MCF 10A (cell line): Measurements from ENCODE around the gene HSD3B7. TPM values are rescaled to one million over a fixed set of nuclear protein-coding genes. Genes with fewer than 3 reads are reported as not detected.

ENCODE experiments used
- BruUV-seq: library from RNA; stranded (reverse); fragments of 400-500 nt; replicated peaks from 2 replicates; lab custom pipeline; 2021; lab: Mats Ljungman, UMichigan
- CTCF ChIA-PET: fragments of 300-600 bp; sonication (Branson Sonifier 250); formaldehyde crosslinking; extraction: SDS; loops from one replicate; lab custom pipeline; 2021; ENCODE audit warnings: antibody characterized with exemption, inconsistent platforms; lab: Yijun Ruan, JAX
- POLR2A ChIA-PET: fragments of 300-600, 350-650 bp; sonication (Branson Sonifier 250); formaldehyde crosslinking; extraction: SDS; loops from one replicate; lab custom pipeline; 2020; ENCODE audit warnings: antibody characterized with exemption, inconsistent platforms; lab: Yijun Ruan, JAX
- DNase-seq: peaks from one replicate; pipeline ENCODE4 v3.0.0-alpha.2; 2018; ENCODE audit not compliant: unreplicated experiment
- H3K27ac Mint-ChIP-seq: one replicate; pipeline ENCODE4 v1.8.0; 2022; ENCODE audit warnings: mild to moderate bottlenecking, low read depth, mixed read lengths; ENCODE audit not compliant: unreplicated experiment
- H3K27me3 Mint-ChIP-seq: one replicate; pipeline ENCODE4 v1.8.0; 2022; ENCODE audit warnings: mixed read lengths; ENCODE audit not compliant: insufficient read depth, unreplicated experiment
- H3K36me3 Mint-ChIP-seq: one replicate; pipeline ENCODE4 v1.8.0; 2022; ENCODE audit warnings: mild to moderate bottlenecking, moderate library complexity, mixed read lengths; ENCODE audit not compliant: insufficient read depth, unreplicated experiment
- H3K4me1 Mint-ChIP-seq: one replicate; pipeline ENCODE4 v1.8.0; 2022; ENCODE audit warnings: mixed read lengths; ENCODE audit not compliant: insufficient read depth, unreplicated experiment
- H3K4me3 Mint-ChIP-seq: one replicate; pipeline ENCODE4 v1.8.0; 2022; ENCODE audit warnings: mild to moderate bottlenecking, moderate library complexity, mixed read lengths; ENCODE audit not compliant: unreplicated experiment
- H3K9me3 Mint-ChIP-seq: one replicate; pipeline ENCODE4 v1.8.0; 2022; ENCODE audit warnings: mixed read lengths; ENCODE audit not compliant: unreplicated experiment
- intact Hi-C: fragments of 100-400 bp; cut with micrococcal nuclease; formaldehyde crosslinking; loops from 2 replicates; pipeline ENCODE4 v1.14.1; 2022
- total RNA-seq: library from RNA; stranded (reverse); gene quantifications from 2 replicates; pipeline ENCODE4 v1.2.3, GENCODE V29; 2022
- TF ChIP-seq, protein P1 (sequence below): fragments of 200-600 bp; IDR thresholded peaks from one replicate; pipeline ENCODE4 v1.8.0; 2022; ENCODE audit warnings: antibody characterized with exemption, mild to moderate bottlenecking; ENCODE audit not compliant: unreplicated experiment

HSD3B7 gene
- total RNA-seq, 1 experiment from 2014 or later = 5.0 TPM

DNA sequence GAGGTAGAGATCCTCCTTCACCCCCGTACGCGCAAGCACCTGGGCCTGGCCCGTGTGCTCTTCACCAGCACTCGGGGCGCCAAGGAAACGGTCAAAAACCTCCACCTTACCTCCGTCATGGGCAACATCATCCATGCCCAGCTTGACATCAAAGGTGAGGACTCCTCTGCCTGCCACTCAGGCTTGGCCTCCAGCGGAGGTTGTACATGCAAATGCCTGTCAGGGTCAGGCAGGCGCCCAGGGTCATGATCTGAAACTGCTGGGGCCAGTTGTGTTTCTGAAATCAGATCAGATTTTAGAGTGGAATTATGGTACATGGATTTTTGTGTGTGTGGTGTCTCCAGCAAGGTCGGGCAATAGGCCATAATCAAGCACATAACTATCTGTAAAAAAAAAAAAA lies 23.6 kb upstream of the HSD3B7 start:
- H3K27ac Mint-ChIP-seq = no peak overlapping the region
- no TSS peak for BruUV-seq
- H3K9me3 Mint-ChIP-seq = no peaks in the 10 kb centered on the region
- DNase-seq = no peak
- TF ChIP-seq, protein P1, sequence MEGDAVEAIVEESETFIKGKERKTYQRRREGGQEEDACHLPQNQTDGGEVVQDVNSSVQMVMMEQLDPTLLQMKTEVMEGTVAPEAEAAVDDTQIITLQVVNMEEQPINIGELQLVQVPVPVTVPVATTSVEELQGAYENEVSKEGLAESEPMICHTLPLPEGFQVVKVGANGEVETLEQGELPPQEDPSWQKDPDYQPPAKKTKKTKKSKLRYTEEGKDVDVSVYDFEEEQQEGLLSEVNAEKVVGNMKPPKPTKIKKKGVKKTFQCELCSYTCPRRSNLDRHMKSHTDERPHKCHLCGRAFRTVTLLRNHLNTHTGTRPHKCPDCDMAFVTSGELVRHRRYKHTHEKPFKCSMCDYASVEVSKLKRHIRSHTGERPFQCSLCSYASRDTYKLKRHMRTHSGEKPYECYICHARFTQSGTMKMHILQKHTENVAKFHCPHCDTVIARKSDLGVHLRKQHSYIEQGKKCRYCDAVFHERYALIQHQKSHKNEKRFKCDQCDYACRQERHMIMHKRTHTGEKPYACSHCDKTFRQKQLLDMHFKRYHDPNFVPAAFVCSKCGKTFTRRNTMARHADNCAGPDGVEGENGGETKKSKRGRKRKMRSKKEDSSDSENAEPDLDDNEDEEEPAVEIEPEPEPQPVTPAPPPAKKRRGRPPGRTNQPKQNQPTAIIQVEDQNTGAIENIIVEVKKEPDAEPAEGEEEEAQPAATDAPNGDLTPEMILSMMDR = no peak
- peaks cover 90% of the 10 kb centered on the region for H3K36me3 Mint-ChIP-seq
- no peak overlapping the region for H3K4me3 Mint-ChIP-seq
- ChIA-PET POLR2A (interaction anchor here (0.6 kb wide), 1 partner anchor 250 kb away, joined by 3 read pairs; no protein-coding TSS in a partner anchor), CTCF (no interaction called here)
- intact Hi-C loops = no loop called here
- no peaks in the 10 kb centered on the region for H3K27me3 Mint-ChIP-seq
- H3K4me1 Mint-ChIP-seq = peaks cover 20% of the 10 kb centered on the region

DNA sequence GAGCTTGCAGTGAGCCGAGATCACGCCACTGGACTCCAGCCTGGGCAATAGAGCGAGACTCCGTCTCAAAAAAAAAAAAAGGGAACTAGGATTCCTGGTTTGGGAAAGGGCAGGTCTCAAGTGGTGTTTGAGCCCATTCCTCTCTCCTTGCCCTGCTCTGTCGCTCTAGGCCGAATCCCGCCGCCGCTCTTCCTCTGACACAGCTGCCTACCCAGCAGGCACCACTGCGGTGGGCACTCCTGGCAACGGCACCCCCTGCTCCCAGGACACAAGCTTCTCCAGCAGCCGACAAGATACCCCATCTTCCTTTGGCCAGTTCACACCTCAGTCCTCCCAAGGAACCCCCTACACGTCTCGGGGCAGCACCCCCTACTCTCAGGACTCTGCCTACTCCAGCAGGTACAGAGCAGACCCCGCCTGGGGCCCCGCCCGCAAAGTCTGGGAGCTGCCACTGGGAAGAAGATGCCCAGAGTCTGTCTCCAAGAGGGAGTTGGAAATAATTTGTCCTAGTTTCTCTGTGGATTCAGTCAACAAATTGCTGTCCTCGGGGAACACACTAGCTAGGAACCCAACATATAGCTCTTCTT lies 21.0 kb upstream of the HSD3B7 start:
- BruUV-seq = no TSS peak
- TF ChIP-seq, protein P1 = no peak
- H3K4me1 Mint-ChIP-seq = peaks cover 12% of the 10 kb centered on the region
- H3K27ac Mint-ChIP-seq = no peak overlapping the region
- no peaks in the 10 kb centered on the region for H3K9me3 Mint-ChIP-seq
- ChIA-PET CTCF (interaction anchor here (1.1 to 1.5 kb wide), 2 partner anchors 10 to 20 kb away, joined by 3 to 5 read pairs; no protein-coding TSS in a partner anchor), POLR2A (no interaction called here)
- intact Hi-C loops = no loop called here
- DNase-seq = no peak
- H3K36me3 Mint-ChIP-seq = peaks cover 96% of the 10 kb centered on the region
- no peaks in the 10 kb centered on the region for H3K27me3 Mint-ChIP-seq
- H3K4me3 Mint-ChIP-seq = no peak overlapping the region

DNA sequence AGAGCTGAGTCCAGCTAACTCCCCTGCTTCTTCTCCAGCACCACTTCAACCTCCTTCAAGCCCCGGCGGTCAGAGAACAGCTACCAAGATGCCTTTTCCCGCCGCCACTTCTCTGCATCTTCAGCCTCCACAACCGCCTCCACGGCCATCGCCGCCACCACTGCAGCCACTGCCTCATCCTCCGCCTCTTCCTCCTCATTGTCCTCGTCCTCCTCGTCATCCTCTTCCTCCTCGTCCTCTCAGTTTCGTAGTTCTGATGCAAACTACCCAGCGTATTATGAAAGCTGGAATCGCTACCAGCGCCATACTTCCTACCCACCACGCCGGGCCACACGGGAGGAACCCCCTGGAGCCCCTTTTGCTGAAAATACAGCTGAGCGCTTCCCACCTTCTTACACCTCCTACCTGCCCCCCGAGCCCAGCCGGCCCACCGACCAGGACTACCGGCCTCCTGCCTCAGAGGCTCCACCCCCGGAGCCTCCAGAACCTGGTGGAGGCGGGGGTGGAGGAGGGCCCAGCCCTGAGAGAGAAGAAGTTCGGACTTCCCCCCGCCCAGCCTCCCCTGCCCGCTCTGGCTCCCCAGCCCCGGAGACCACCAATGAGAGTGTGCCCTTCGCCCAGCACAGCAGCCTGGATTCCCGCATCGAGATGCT lies 20.3 kb upstream of the HSD3B7 start:
- H3K27me3 Mint-ChIP-seq = no peaks in the 10 kb centered on the region
- POLR2A ChIA-PET = no interaction called here
- H3K36me3 Mint-ChIP-seq = peaks cover 96% of the 10 kb centered on the region
- H3K4me3 Mint-ChIP-seq = no peak overlapping the region
- H3K4me1 Mint-ChIP-seq = peaks cover 5% of the 10 kb centered on the region
- no peaks in the 10 kb centered on the region for H3K9me3 Mint-ChIP-seq
- no peak overlapping the region for H3K27ac Mint-ChIP-seq
- intact Hi-C loops = no loop called here
- TF ChIP-seq, protein P1 = no peak
- CTCF ChIA-PET = interaction anchor here (1.1 to 1.5 kb wide), 2 partner anchors 10 to 19 kb away, joined by 3 to 5 read pairs; no protein-coding TSS in a partner anchor
- no peak for DNase-seq
- no TSS peak for BruUV-seq

DNA sequence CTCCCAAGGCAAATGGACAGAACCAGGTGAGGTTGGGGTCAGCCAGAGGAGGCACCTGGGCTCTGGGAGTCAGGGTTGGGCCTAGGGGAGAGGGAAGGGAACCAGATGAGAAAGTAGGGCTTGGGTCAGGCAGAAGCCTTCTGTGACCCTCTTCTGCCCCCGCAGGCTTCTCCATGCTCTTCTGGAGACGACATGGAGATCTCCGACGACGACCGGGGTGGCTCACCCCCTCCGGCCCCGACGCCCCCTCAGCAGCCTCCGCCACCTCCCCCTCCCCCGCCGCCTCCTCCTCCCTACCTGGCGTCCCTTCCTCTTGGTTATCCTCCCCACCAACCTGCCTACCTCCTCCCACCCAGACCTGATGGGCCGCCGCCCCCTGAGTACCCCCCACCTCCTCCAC lies 19.6 kb upstream of the HSD3B7 start:
- POLR2A ChIA-PET = no interaction called here
- Mint-ChIP-seq H3K36me3 (peaks cover 96% of the 10 kb centered on the region), H3K9me3 (no peaks in the 10 kb centered on the region), H3K4me1 (no peaks in the 10 kb centered on the region), H3K4me3 (no peak overlapping the region), H3K27ac (no peak overlapping the region), H3K27me3 (no peaks in the 10 kb centered on the region)
- intact Hi-C loops = no loop called here
- DNase-seq = no peak
- CTCF ChIA-PET = no interaction called here
- TF ChIP-seq, protein P1 = no peak
- BruUV-seq = no TSS peak
